Limb (tissue), 2 donors: ENCODE results near the gene PRKAR1B.

Source experiments
- DNase-seq, 2 donors: peaks; one replicate each; pipeline ENCODE4 v3.0.0-alpha.2; 2016; ENCODE audit errors: extremely low spot score in 2 of 2

Gene PRKAR1B

DNA sequence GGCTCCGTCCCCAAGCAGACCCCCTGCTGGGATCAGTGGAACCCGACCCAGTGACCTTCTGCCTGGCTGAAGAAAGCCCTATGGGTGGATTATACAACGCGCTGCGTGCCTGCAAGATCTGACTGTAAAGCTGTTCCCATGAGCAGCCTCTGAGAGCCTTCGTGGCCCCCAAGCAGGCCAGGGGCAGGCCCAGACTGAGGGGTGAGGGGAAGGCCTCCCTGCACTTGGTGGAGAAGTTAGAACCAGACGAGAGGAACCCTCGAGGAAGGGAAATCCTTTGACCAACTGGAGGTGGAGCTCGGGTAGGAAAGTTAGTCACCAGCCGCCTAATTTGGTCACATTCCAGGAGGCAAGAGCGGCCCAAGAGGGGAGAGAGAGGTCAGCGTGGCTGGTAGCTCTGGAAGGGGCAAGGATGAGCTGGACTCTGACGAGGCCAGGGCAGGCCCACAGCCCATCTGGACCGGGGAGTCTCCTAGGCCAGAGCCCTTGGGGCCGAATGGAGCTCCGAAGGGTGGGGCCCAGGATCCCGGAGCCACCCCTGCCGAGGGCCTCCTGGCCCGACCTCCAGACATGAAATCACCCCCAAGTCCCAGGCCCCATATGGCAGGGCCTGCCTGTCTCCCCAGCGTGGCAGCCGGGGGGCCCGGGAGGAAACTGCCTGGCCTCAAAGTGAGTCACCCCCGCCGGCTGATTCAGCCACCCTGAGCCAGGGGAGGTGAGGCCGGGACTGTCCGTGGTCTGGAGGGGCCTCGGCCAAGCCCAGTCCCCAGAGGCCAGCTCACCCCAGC, 184.2 kb downstream of the PRKAR1B start:
- DNase-seq, result no peak

DNA sequence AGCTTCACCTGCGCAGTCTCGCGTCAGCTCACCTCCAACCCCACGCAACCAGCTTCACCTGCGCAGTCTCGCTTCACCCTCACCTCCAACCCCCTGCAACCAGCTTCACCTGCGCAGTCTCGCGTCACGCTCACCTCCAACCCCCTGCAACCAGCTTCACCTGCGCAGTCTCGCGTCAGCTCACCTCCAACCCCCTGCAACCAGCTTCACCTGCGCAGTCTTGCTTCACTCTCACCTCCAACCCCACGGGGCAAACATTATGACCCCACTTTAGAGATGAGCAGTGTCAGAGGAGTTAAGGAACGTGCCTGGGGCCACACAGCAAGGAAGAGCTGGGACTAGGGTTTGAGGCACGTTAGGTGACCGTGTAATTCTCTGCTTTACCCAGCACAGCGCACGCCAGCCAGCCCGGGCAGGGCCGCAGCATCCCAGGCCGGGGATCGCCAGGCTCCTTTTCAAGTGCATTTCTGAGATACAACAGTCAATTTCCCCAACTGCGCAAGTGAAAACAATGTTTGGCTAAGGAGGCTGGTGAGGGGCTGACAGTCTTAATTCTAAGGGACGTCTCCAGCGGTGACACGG, 184.9 kb downstream of the PRKAR1B start:
- no peak for DNase-seq

DNA sequence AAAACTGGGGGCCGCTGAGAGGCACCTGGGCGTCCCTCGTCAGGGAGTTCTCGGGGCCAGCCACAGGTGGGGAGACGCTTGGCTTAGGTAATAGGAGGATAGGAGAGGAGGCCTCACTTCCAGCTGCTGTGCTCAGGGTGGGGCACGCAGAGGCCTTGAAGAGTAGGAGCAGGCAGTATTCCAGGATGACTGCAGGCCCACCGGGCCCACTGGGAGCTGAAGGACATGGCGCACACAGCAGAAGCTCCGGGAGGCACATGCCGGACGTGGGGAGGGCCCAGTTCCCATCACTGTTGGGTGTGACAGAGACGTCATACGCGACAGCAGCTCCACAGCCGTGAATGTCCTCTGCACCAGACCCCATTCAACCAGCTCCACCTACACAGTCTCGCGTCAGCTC, 185.4 kb downstream of the PRKAR1B start:
- DNase-seq, result no peak

DNA sequence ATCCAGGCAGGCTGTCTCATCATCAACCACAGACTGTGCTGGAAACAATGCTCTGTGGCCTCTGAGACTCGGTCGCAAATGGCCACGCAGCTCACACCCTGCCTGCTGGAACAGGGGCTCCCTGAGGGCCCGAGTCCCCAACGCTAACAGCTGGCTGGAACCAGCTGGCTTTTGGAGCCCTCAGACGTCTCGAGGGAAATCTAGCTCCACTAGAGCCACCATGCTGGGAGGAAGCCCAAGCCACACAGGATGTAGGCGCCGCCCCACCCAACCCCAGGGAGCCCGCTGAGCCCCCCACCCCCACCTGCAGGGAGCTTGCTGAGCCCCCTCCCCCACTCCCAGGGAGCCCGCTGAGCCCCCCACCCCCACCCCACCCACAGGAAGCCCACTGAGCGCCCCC, 186.1 kb downstream of the PRKAR1B start:
- DNase-seq, result no peak

DNA sequence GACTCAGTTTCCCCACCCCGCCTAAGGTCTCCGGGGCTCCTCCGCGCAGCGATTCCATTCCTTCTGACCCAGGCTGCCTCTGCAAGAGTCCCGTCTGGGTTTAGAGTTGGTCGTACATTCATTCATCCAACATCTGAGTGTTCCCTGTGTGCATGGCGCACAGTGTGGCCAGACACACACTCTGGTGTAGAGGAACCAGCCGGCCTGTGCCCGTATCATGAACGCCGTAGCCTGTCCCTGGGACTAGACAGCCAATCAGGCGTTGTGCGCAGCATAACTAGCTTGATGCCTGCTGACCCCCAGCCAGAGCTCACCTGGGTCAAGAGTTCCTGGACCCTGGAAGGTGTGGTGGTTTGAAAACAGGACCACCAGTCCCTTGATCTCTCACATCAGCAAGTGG, 186.5 kb downstream of the PRKAR1B start:
- DNase-seq, result no peak

DNA sequence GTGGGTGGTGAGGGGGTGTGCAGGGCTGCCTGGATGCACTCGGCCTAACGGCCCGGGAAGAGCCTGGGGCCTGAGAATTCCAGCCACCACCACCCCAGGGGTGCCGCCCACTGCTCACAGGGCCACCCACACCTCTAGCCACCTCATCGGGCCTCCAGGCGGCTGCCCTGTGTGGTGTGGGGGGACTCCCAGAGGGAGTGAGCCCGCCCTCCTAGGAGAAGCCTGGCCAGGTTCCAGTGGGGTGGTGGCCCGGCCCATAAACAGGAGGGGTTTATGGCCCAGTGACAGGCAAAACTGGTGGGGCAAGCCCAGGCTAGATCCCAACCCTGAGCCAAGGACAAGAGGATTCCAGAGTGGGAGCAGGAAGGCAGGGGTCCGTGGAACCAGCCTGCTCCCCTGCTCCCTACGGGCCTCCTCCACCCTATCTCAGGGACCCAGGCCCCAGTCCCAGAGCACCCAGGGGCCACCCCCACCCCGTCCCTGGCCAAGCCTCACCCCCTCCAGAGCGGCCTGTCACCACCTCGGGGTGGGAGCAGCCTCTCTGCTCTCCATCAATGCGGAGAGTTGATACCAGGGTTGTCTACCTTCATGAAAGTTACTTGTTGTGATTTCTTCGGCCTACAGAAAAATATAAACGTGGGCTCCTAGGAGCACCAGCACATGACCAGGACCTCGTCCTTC, 187.2 kb downstream of the PRKAR1B start:
- DNase-seq, result no peak

DNA sequence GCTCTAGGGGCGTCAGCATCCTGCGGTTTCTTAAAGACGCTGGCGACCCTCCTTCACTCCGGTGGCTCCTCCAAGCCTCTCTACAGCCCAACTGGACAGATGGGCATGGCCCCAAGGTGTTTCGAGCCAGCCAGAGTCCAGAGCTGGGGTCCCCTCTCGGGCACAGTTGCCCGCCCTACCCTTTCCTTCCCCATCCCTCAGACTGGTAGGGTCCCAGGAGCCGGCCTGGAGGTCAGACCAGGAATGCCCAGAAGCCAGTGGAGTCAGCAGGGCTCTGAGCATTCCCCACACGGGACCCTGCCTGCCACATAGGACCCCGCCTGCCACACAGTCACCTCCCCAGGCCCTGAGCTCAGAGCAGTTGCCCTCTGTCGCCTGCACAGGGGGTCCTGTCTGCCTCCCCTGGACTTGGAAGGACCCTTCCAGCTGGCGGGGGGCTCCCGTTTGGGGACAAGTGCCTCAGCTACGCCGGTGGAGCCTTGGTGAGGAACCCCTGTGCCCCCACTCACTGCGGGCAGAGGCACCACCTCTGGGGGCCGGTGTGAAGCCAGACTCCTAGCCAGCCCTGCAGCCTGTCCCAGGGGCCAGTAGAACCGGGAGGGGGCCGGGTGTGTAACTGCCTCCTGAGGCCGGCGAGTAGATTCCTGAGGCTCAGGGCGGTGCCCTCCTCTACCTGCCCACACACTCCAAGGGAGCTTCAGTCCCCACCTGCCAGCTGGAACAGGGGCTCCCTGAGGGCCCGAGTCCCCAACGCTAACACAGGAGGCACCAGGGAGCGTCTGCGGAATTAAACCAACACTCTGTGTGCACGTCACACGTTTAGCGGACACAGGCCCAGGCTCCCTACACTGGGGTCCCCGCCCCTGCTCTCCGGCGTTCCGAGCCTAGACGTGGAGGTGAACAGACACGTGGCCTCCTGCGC, 188.1 kb downstream of the PRKAR1B start:
- no peak for DNase-seq

DNA sequence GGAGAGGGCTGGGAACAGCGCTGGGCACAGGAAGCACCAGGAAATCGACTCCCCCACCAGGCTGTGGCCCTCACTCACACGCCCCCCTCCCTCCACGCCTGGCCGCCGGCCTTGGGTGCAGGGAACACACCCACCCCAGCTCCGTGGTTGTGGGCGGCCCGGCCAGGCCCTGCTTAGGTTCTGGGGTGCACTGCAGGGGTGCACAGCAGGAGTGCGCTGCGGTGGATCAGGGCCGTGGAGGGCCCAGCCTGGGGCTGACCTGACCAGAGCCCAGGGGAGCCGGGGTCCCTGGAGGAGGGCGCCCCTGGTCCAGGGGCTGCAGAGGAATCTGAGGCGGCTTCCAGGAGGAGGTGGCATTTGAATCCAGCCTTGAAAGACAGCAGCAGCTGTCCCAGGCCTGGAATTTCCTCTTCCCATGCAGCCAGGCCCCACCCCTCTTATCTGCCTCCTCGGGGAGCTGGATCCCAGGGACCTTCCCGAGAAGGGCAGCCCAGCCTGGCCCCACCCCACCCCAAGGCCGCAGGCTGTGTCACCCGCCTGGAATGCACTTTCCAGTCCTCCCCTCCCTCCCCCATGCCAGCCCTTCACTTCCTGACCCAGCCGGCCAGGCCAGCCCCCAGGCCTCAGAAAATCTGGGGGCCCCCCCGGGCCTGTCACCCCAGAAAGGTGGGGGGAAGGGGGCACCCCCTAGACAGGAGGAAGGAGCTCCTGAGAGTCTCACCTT, 189.0 kb downstream of the PRKAR1B start:
- no peak for DNase-seq

DNA sequence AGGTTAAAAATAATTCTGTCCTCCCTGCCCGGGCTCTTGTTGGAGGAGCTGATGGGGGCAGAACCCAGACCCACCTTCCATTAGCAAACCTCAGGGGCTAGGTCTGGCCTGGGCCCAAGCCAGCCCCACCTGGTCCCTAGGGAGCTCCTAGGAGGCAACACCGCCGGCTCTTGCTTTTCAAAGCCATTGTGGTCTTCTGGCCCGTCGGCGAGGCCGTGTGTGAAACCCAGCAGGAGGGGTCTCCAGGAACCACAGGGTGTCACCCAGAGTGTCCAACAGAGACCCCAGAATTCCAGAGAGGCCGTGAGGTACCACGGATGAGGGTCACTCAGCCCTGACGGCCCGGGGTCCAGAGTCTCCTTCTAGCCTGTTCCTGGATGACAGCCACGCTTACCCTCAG, 190.8 kb downstream of the PRKAR1B start:
- DNase-seq, result no peak

DNA sequence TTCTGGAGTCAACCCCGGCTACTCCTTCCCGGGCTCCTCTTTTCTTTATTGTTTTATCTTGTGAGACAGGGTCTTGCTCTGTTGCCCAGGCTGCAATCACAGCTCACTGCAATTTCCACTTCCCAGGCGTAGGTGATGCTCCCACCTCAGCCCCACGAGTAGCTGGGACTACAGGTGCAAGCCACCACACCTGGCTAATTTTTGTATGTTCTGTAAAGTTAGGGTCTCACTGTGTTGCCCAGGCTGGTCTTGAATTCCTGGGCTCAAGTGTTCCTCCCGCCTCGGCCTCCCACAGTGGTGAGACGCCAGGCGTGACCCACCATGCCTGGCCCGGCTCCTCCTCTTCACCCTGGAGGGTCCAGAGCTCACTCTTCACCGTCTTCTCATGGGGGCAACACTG, 192.1 kb downstream of the PRKAR1B start:
- no peak for DNase-seq

DNA sequence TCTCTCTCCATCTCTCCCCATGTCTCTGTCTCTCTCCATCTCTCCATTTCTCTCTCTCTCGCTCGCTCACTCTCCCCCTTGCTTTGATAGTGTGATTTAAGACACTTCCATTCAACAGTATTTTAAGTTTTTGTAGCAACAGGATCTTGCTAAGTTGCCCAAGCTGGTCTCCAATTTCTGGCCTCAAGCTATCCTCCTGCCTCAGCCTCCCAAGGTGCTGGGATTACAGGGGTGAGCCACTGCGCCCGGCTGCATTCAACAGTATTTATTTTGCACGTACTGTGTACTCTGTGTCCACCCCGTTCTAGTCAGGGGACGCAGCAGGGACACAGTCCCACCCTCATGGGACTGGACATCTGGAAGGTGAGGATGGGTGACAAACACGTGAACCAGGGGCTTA, 193.0 kb downstream of the PRKAR1B start:
- DNase-seq, result no peak

DNA sequence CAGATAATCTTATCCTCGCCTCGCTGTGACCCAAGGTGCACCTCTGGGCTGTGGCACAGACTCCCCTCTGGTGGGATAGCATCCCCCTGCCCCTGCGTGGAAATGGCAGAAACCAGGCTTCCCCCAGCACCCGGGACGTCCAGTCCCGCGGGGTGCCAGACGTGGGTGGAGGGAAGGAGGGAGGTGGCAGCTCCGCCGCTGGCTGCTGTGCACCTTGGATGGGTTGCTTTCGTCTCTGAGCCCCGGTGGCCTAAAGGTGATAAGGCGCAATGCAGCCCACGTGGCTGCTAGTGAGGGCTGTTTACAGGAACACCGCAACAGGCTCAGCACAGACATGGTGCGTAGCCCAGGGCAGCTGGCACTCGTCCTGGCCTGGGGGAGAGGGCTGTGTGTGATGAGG, 193.8 kb downstream of the PRKAR1B start:
- no peak for DNase-seq

DNA sequence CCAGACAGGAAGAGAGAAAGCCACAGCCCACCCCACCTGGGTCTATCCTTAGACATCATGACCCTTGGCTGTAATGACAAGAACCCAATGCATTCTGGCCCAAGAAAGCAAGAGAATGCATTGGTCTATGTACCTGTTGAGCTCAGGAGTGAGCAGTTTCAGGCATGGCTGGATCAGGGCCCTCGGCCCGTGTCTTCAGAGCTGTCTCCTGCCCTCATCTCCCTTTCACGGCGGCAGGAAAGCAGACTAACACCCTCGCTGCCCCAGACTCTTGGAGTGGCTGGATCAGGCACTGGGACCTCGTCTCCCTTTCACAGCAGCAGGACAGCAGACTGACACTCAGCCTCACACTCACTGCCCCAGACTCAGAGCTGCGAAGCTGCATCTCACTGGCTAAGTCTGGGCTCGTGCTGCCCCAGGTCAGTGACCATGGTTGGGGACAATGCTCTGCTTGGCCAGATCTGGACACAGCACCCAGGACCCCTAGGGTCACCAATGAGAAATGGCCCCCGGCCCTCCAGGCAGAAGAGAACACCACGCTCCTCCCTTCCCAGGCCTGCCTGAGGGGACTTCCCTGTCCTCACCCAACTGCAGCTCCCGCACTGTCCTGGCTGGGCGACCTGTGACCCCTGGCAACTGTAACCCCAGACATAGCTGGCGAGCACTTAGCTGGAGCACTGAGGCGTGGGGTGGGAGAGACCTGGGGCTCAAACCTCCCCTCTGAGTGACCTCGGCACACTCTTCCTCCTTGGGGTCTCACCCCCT, 194.5 kb downstream of the PRKAR1B start:
- no peak for DNase-seq

DNA sequence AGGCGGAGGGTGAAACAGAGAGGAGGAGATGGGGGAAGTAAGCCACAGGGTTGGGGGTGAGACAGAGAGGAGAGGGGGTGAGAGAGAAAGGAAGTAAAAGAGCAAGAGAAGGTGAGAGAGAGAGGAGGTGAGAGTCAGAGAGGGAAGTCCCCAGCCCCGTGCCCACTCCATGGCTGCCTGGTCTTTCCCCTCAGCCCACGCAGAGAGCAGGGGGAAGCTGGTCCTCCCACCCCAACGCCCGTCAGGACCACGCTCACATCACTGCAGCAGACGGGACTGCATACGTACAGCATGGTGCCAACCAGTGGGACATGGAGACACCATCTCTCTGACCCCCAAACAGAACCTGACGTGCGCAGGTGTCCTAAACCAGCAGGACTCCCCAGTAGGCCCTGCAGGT, 195.3 kb downstream of the PRKAR1B start:
- DNase-seq, result no peak

DNA sequence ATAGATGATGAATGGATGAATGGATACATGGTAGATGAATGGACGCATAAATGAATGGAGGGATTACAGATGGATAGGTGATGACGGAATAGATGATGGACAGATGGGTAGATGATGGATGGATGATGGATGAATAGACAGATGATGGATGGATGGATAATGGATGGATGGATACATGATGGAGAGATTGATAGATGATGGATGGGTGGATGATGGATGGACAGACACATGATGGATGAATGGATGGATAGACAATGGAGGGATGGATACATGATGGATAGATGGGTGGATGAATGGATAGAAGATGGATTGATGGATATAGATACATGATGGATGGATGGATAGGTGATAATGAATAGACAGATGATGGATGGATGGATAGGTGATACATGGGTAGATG, 198.6 kb downstream of the PRKAR1B start:
- no peak for DNase-seq

DNA sequence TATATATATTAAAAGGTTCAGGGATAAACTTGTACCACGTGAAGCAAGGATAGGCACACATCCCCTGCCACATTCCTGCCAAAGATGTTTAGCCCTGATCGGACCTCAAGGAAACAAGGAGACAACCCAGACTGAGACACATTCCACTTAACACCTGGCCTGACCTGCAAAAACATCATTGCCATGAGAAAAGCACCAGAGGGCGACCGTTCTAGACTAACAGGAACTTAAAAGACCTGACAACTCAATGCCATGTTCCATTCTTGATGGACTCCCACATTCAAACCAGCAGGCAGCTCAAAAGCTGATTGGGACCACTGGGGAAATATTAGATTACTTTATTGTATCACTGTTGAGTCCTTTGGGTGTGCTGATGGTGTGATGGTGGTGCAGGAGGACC, 199.4 kb downstream of the PRKAR1B start:
- DNase-seq, result no peak

DNA sequence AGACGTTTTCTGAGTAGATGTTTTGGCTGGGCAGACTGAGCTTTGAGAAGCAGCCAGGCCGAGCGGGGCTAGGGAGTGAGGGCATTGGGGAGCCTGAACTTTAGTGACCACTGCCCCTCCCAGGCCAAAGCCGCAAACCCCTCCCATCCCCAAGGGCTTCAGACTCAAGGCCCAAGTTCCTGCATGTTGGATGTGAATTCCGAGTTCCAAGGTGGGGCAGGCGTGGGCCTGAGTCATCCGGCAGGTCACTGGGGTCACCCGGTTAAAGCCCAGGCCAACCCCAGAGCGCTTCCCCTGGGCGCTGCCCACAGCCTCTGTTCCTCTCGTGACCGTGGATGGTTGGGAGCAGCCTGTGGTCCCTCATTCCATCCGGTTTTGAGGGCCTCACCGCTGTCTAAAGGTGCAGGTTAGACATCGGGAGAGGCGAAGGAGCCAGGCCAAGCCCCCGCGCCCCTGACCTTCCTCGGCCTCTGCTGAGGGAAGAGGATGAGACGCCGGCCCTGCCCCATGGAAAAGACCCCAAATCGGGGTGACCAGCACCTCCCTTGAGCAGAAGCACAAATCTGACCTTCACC, 200.5 kb downstream of the PRKAR1B start:
- no peak for DNase-seq

DNA sequence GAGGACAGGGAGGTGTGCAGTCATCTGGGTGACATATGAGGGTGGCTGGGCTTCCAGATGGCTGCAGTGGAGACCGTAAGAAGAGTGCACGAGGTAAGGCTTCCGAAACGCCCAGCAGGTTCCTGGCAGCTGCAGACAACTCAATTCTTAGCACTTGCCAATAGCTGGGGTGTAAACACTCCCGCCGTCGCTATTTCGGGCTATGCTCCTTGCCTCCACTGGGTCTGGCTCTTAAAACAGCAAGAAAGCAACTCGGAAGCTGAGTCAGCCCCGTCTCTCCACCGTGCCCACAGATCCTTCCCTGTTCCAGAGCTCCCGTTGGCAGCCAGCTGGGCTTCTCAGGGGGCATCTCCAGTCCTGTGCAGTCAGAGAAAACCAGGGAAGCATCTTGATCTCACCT, 201.3 kb downstream of the PRKAR1B start:
- DNase-seq, result no peak

DNA sequence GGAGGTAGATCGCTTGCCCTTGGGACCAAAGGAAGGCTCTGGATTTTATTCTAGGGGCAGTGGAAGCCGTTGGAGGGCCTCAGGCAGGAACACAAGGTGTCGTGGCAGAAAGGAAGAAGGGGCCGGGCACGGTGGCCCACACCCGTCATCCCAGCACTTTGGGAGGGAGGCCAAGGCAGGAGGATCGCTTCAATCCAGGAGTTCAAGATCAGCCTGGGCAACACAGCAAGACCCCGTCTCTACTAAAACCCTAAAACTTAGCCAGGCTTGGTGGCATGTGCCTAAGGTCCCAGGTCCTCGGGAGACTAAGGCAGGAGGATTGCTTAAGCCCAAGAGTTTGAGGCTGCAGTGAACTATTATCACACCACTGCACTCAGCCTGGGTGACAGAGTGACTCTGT, 202.3 kb downstream of the PRKAR1B start:
- no peak for DNase-seq
